HG03439 (cell line): ENCODE measurements around the gene MYO15A.
A peak's percentile ranks its signal among the peaks of the same experiment; 100 is the strongest.

Source experiments
- ATAC-seq: cut with Tn5 transposase; IDR thresholded peaks from one replicate; pipeline ENCODE4 v1.9.1; 2021; ENCODE audit warnings: mild to moderate bottlenecking, moderate library complexity; ENCODE audit not compliant: unreplicated experiment

MYO15A gene

GRCh38 chr17:18157354-18157985 lies 48.9 kb downstream of the MYO15A start:
- no peak for ATAC-seq

GRCh38 chr17:18158022-18158600 lies 49.6 kb downstream of the MYO15A start:
- peak; percentile 33 for ATAC-seq

- ATAC-seq = no peak
Observed at GRCh38 chr17:18159551-18160120, 51.1 kb downstream of the MYO15A start.

- no peak for ATAC-seq
Observed at GRCh38 chr17:18160128-18160856, 51.7 kb downstream of the MYO15A start.

GRCh38 chr17:18161207-18162145 lies 52.9 kb downstream of the MYO15A start:
- ATAC-seq = peak; percentile 46

- ATAC-seq = no peak
Observed at GRCh38 chr17:18163547-18163946, 55.0 kb downstream of the MYO15A start.

GRCh38 chr17:18166894-18167293 lies 58.3 kb downstream of the MYO15A start:
- ATAC-seq = no peak

GRCh38 chr17:18167421-18167820 lies 58.9 kb downstream of the MYO15A start:
- no peak for ATAC-seq

GRCh38 chr17:18172531-18173278 lies 64.1 kb downstream of the MYO15A start:
- ATAC-seq = no peak

- ATAC-seq = no peak
Observed at GRCh38 chr17:18173740-18174139, 65.2 kb downstream of the MYO15A start.

GRCh38 chr17:18176176-18176575 lies 67.6 kb downstream of the MYO15A start:
- no peak for ATAC-seq

- no peak for ATAC-seq
Observed at GRCh38 chr17:18177133-18177532, 68.6 kb downstream of the MYO15A start.

GRCh38 chr17:18177722-18178121 lies 69.2 kb downstream of the MYO15A start:
- no peak for ATAC-seq

- no peak for ATAC-seq
Observed at GRCh38 chr17:18179196-18179595, 70.6 kb downstream of the MYO15A start.

- no peak for ATAC-seq
Observed at GRCh38 chr17:18179804-18180203, 71.2 kb downstream of the MYO15A start.

- no peak for ATAC-seq
Observed at GRCh38 chr17:18181358-18181757, 72.8 kb downstream of the MYO15A start.

GRCh38 chr17:18182110-18182977 lies 73.8 kb downstream of the MYO15A start:
- ATAC-seq = no peak

GRCh38 chr17:18182978-18183333 lies 74.4 kb downstream of the MYO15A start:
- peak; percentile 34 for ATAC-seq
